ENCODE data around the gene AZU1. TPM values are rescaled to one million over a fixed set of nuclear protein-coding genes. Genes with fewer than 3 reads are reported as not detected.

AZU1 gene
- total and polyA plus RNA-seq, 2 of the 8 experiments (the other 6 are each of a cell fraction or from before 2014, with no cell fraction given) = 0.80 to 1.3 TPM

- no peak overlapping the region for H3K56ac ChIP-seq (replicated peaks; ENCODE audit: insufficient read length, low read depth, low read length)
- FAIRE-seq (no peak), DNase-seq (ENCODE audit: low read depth in 1 of 2, low spot score in 2 of 2) (peak in 1 of 2 experiments; percentile 50)
- peaks cover 18% of the 10 kb centered on the region for H3K79me1 ChIP-seq (ENCODE audit: low read depth, low read length)
- H3K27me3 ChIP-seq (replicated peaks in 1 of 4; ENCODE audit: control insufficient read depth in 3 of 4, extremely low read depth in 1 of 4, insufficient read depth in 3 of 4, low read length in 3 of 4) = no peaks in the 10 kb centered on the region
- H3K23ac ChIP-seq (ENCODE audit: insufficient read length) = no peak overlapping the region
- no peak overlapping the region; the same call in 1 of the 2 replicates for H4K8ac ChIP-seq (ENCODE audit: extremely low read depth, insufficient read depth, low read length)
- peaks cover 32 to 66% of the 10 kb centered on the region in 2 experiments for H3K79me2 ChIP-seq (ENCODE audit: control insufficient read depth in 1 of 2, insufficient read depth in 2 of 2, low read length in 2 of 2)
- H2BK5ac ChIP-seq (ENCODE audit: low read depth, low read length) = no peak overlapping the region
- H3K14ac ChIP-seq (ENCODE audit: insufficient read length) = no peak overlapping the region
- H2BK15ac ChIP-seq (ENCODE audit: low read length) = no peak overlapping the region
- H3K4ac ChIP-seq (replicated peaks; ENCODE audit: insufficient read length, low read depth, low read length) = no peak overlapping the region
- no peak overlapping the region for H3K4me2 ChIP-seq (ENCODE audit: insufficient read depth in 1 of 2, low read depth in 2 of 2, low read length in 2 of 2)
- peaks cover 0 to 9% (median 5%) of the 10 kb centered on the region in 4 experiments; a peak in 6 of 7 replicates for H3K4me1 ChIP-seq (replicated peaks in 1 of 4; ENCODE audit: control insufficient read depth in 3 of 4, insufficient read depth in 4 of 4, low read length in 3 of 4)
- H2AFZ ChIP-seq (ENCODE audit: low read length) = no peak overlapping the region
- H3K18ac ChIP-seq (ENCODE audit: extremely low read depth, low read length) = no peak overlapping the region
- H2BK120ac ChIP-seq (replicated peaks; ENCODE audit: low read depth, low read length) = no peak overlapping the region
- no peak overlapping the region for H2BK20ac ChIP-seq (ENCODE audit: low read length)
- H4K20me1 ChIP-seq (replicated peaks in 1 of 2; ENCODE audit: control insufficient read depth in 1 of 2, insufficient read depth in 2 of 2, low read length in 2 of 2) = peaks cover 58 to 70% of the 10 kb centered on the region in 2 experiments
- no peak overlapping the region for H2BK12ac ChIP-seq (ENCODE audit: low read depth, low read length)
- H4K91ac ChIP-seq (replicated peaks; ENCODE audit: insufficient read length, low read length) = no peak overlapping the region
- H2AK5ac ChIP-seq (ENCODE audit: low read depth, low read length) = no peak overlapping the region
- no peaks in the 10 kb centered on the region for H3K9me3 ChIP-seq (ENCODE audit: insufficient read depth in 2 of 2, low read depth in 1 of 2, low read length in 1 of 2)
- H3K36me3 ChIP-seq (ENCODE audit: control insufficient read depth in 2 of 4, insufficient read depth in 4 of 4, low read length in 3 of 4) = peaks cover 59 to 91% (median 82%) of the 10 kb centered on the region in 4 experiments
- no peak overlapping the region for H3K9ac ChIP-seq (replicated peaks in 1 of 4; ENCODE audit: extremely low read depth in 1 of 4, low read depth in 3 of 4, low read length in 3 of 4)
- H4K5ac ChIP-seq (ENCODE audit: insufficient read length, low read depth, low read length) = no peak overlapping the region
- WGBS, 2 experiments (ENCODE audit: extremely low coverage in 1 of 2, insufficient coverage in 1 of 2, insufficient read length in 1 of 2, insufficient replicate concordance in 2 of 2, low coverage in 1 of 2, low lambda C conversion rate in 2 of 2, missing lambda C conversion rate in 1 of 2) = 94% methylated on average over 71 of the region's 93 CpGs; no CpG with 5 or more reads in 1 of the 2 experiments
- H3K27ac ChIP-seq (ENCODE audit: low read depth, low read length) = no peak overlapping the region
- CTCF ChIA-PET (ENCODE audit: partially characterized antibody) = interaction anchor here (0.8 to 1.7 kb wide), 4 partner anchors 9 to 93 kb away, joined by 3 to 4 read pairs (median 3); no protein-coding TSS in a partner anchor
- no peaks in the 10 kb centered on the region; the same call in 1 of the 2 replicates for H3K23me2 ChIP-seq (ENCODE audit: low read depth, low read length)
- no peak overlapping the region for H3K4me3 ChIP-seq (ENCODE audit: extremely low read depth in 1 of 4, insufficient read depth in 2 of 4, low read depth in 3 of 4, low read length in 4 of 4)
- POLR2A ChIA-PET (ENCODE audit: partially characterized antibody) = interaction anchor here (0.7 to 16.9 kb wide), 11 partner anchors 8 to 183 kb away, joined by 3 to 277 read pairs (median 6); partner anchors contain the start of genes AZU1, PLPPR3 and PTBP1
- TF ChIP-seq TCF12 (IDR thresholded peaks at IDR 0.05; ENCODE audit: low read depth, low read length) = no peak
- TF ChIP-seq BCL11A (IDR thresholded peaks at IDR 0.05; ENCODE audit: low read depth in 2 of 2, low read length in 2 of 2) = no peak
- TF ChIP-seq CEBPB (IDR thresholded peaks at IDR 0.05; ENCODE audit: low read depth, low read length) = no peak
- TF ChIP-seq JUN (IDR thresholded peaks at IDR 0.05; ENCODE audit: low read depth, low read length) = no peak
- TF ChIP-seq YY1 (IDR thresholded peaks at IDR 0.05; ENCODE audit: low read depth, low read length) = no peak
- peak; percentile 30 for TF ChIP-seq POLR2AphosphoS5 (IDR thresholded peaks at IDR 0.05; ENCODE audit: low read depth, low read length)
- peak in 1 of 2 experiments; percentile 16; a peak in 2 of 3 replicates for TF ChIP-seq POLR2A (IDR thresholded peaks at IDR 0.05; ENCODE audit: control extremely low read depth in 1 of 2, low read depth in 2 of 2, low read length in 2 of 2)
- no peak for TF ChIP-seq RAD21 (IDR thresholded peaks at IDR 0.05 in 1 of 2, conservative IDR thresholded peaks at IDR 0.05 in 1 of 2; ENCODE audit: low read depth in 2 of 2, low read length in 2 of 2)
- no peak for TF ChIP-seq USF2 (IDR thresholded peaks at IDR 0.05; ENCODE audit: low read length)
- no peak for TF ChIP-seq CREB1 (IDR thresholded peaks at IDR 0.05)
- no peak for TF ChIP-seq SIN3A (conservative IDR thresholded peaks at IDR 0.05 in 1 of 2, IDR thresholded peaks at IDR 0.05 in 1 of 2; ENCODE audit: low read depth in 1 of 2, low read length in 2 of 2)
These were observed 21.8 kb upstream of the AZU1 start for GRCh38 chr19:805600-806550.
